ENCODE data around the gene USP20.

- TF ChIP-seq CTCF (tag by site-specific recombination; IDR thresholded peaks at IDR 0.05) (no peak), ZBTB6 (tag by site-specific recombination; IDR thresholded peaks at IDR 0.05) (no peak), ZNF768 (tag by site-specific recombination; IDR thresholded peaks at IDR 0.05) (peak; percentile 76), ZNF521 (tag by site-specific recombination; IDR thresholded peaks at IDR 0.05) (no peak), ATF2 (tag by site-specific recombination; IDR thresholded peaks at IDR 0.05; ENCODE audit: low read depth) (no peak), ZFP3 (tag by site-specific recombination; IDR thresholded peaks at IDR 0.05; ENCODE audit: low read depth) (no peak), ZNF274 (IDR thresholded peaks at IDR 0.05; ENCODE audit: low read length) (no peak), ZNF274 (tag by site-specific recombination; IDR thresholded peaks at IDR 0.05; ENCODE audit: borderline replicate concordance) (no peak), ZNF704 (tag by site-specific recombination; IDR thresholded peaks at IDR 0.05) (no peak), ZBTB8A (tag by site-specific recombination; IDR thresholded peaks at IDR 0.05) (no peak), ZNF132 (tag by site-specific recombination; IDR thresholded peaks at IDR 0.05; ENCODE audit: borderline replicate concordance) (no peak)
Measured at GRCh38 chr9:129838707-129839259, 3.5 kb downstream of the USP20 start.

Data from HEK293 (cell line).